K562 (cell line): ENCODE data around the gene KSR2. TPM values are rescaled to one million over a fixed set of nuclear protein-coding genes. Genes with fewer than 3 reads are reported as not detected.

Source experiments
- ATAC-seq: fragments of 200-7000 bp; cut with Tn5 transposase; 3 replicates; pipeline ENCODE4 v1.9.1; 2020; ENCODE audit warnings: moderate library complexity
- BruUV-seq: library from RNA; stranded (reverse); fragments of 400-500 nt; replicated peaks from 2 replicates; lab custom pipeline; 2021; lab: Mats Ljungman, UMichigan
- CTCF ChIA-PET: fragments of 300-600 bp; formaldehyde crosslinking; extraction: SDS; loops from one replicate; lab custom pipeline; 2021; ENCODE audit warnings: low intra/inter-chr PET ratio; lab: Yijun Ruan, JAX
- POLR2A ChIA-PET: fragments of 300-600, 350-650 bp; sonication (Branson Sonifier 250); formaldehyde crosslinking; extraction: SDS; loops from one replicate; lab custom pipeline; 2021; ENCODE audit warnings: antibody characterized with exemption, inconsistent platforms; lab: Yijun Ruan, JAX
- DNase-seq, 4 experiments: peaks; one replicate each; pipeline versions ENCODE4 v3.0.0 to v3.0.0-alpha.2; 2011 to 2018; ENCODE audit warnings: low spot score in 3 of 4, mixed read lengths in 3 of 4; ENCODE audit errors: extremely low read depth in 1 of 4
- FAIRE-seq: peaks from 2 replicates; lab custom pipeline; 2011; peaks lifted over from hg19 to GRCh38; lab: Jason Lieb, UNC
- H2AFZ ChIP-seq: 2 replicates; pipeline ENCODE4 v1.6.0; 2011; ENCODE audit warnings: low read depth, low read length, control low read depth, inconsistent platforms
- H3K27ac ChIP-seq: fragments of 200-600 bp; 3 replicates; pipeline ENCODE4 v1.8.0; 2011; ENCODE audit warnings: low read depth, mild to moderate bottlenecking, control low read depth, inconsistent platforms, low read length, moderate library complexity, mixed read lengths; ENCODE audit errors: extremely low read depth
- H3K27me3 ChIP-seq, 2 experiments: fragments of 300-600 bp in 1 of 2; 2 replicates in 1 of 2; 3 replicates in 1 of 2; pipeline versions ENCODE4 v1.6.0 to v1.8.0; 2011; ENCODE audit warnings: inconsistent platforms in 2 of 2, low read length in 2 of 2, mild to moderate bottlenecking in 1 of 2, mixed read lengths in 1 of 2, moderate library complexity in 1 of 2; ENCODE audit not compliant: control insufficient read depth in 2 of 2, insufficient read depth in 2 of 2
- H3K36me3 ChIP-seq: fragments of 300-600 bp; 3 replicates; pipeline ENCODE4 v1.8.0; 2011; ENCODE audit warnings: mild to moderate bottlenecking, low read length, inconsistent platforms; ENCODE audit not compliant: control insufficient read depth, insufficient read depth
- H3K4me1 ChIP-seq, 2 experiments: fragments of 200-600 bp in 1 of 2; replicated peaks in 1 of 2; 2 replicates in 1 of 2; 3 replicates in 1 of 2; pipeline versions ENCODE4 v1.5.1 to v1.8.0; 2011; ENCODE audit warnings: inconsistent platforms in 2 of 2, low read length in 2 of 2, mild to moderate bottlenecking in 1 of 2, mixed read lengths in 1 of 2, moderate library complexity in 1 of 2; ENCODE audit not compliant: control insufficient read depth in 2 of 2, insufficient read depth in 2 of 2
- H3K4me2 ChIP-seq: 2 replicates; pipeline ENCODE4 v1.6.1; 2011; ENCODE audit warnings: low read length, control low read depth, inconsistent platforms, mixed read lengths; ENCODE audit not compliant: insufficient read depth
- H3K4me3 ChIP-seq: fragments of 200-600 bp; sonication (generic), shearing (Covaris generic); 2 replicates; pipeline ENCODE4 v1.5.1; 2016; ENCODE audit warnings: control low read depth, inconsistent platforms
- H3K79me2 ChIP-seq: fragments of 200-600 bp; 3 replicates; pipeline ENCODE4 v1.8.0; 2011; ENCODE audit warnings: low read length, inconsistent platforms; ENCODE audit not compliant: control insufficient read depth, insufficient read depth
- H3K9ac ChIP-seq, 2 experiments: 2 replicates each; pipeline versions ENCODE4 v1.6.0 to v1.6.1; 2011; ENCODE audit warnings: low read depth in 2 of 2, low read length in 2 of 2, control low read depth in 1 of 2, inconsistent platforms in 1 of 2, mild to moderate bottlenecking in 1 of 2, mixed read lengths in 1 of 2; ENCODE audit not compliant: insufficient read depth in 1 of 2
- H3K9me1 ChIP-seq: one replicate; pipeline ENCODE4 v1.6.0; 2011; ENCODE audit warnings: inconsistent platforms, mild to moderate bottlenecking, low read length, moderate library complexity; ENCODE audit not compliant: control insufficient read depth, insufficient read depth
- H3K9me3 ChIP-seq: replicated peaks from 2 replicates; pipeline ENCODE4 v1.5.1; 2011; ENCODE audit warnings: low read depth, low read length, inconsistent platforms; ENCODE audit not compliant: control insufficient read depth, insufficient read depth
- H4K20me1 ChIP-seq: replicated peaks from 2 replicates; pipeline ENCODE4 v1.6.1; 2011; ENCODE audit warnings: low read length, inconsistent platforms, mixed read lengths; ENCODE audit not compliant: control insufficient read depth, insufficient read depth
- ARID1B ChIP-seq: fragments of 450-650 bp; IDR thresholded peaks from 2 replicates; pipeline ENCODE4 v1.6.1; 2016; ENCODE audit warnings: antibody characterized with exemption, mild to moderate bottlenecking, inconsistent platforms
- CBX2 ChIP-seq: fragments of 200-600 bp; sonication (generic); IDR thresholded peaks from one replicate; pipeline ENCODE4 v1.6.1; 2012; ENCODE audit warnings: mild to moderate bottlenecking, low read length, inconsistent platforms; ENCODE audit not compliant: insufficient read depth, poor library complexity, severe bottlenecking
- DNMT1 ChIP-seq: fragments of 450-650 bp; IDR thresholded peaks from 2 replicates; pipeline ENCODE4 v1.6.1; 2016; ENCODE audit warnings: antibody characterized with exemption, mild to moderate bottlenecking
- GTF3C2 ChIP-seq: IDR thresholded peaks from 3 replicates; pipeline ENCODE4 v1.6.1; 2011; ENCODE audit warnings: borderline replicate concordance, mild to moderate bottlenecking, moderate library complexity; ENCODE audit not compliant: insufficient read length; ENCODE audit errors: extremely low read depth
- ZBTB8A ChIP-seq: fragments of 450-650 bp; IDR thresholded peaks from 2 replicates; pipeline ENCODE4 v1.6.1; 2018; ENCODE audit warnings: mild to moderate bottlenecking, moderate library complexity; ENCODE audit not compliant: partially characterized antibody
- ZNF445 ChIP-seq: fragments of 250-450 bp; sonication (Bioruptor Pico); IDR thresholded peaks from 2 replicates; pipeline ENCODE4 v1.4.0; 2020; ENCODE audit warnings: low read depth, mild to moderate bottlenecking, moderate library complexity
- WGBS: fragments of 100-300 bp; shearing (Covaris generic); methylation state at CpG from one replicate; pipeline ENCODE4 v1.1.6; 2016; ENCODE audit warnings: low coverage, mixed read lengths; ENCODE audit not compliant: insufficient coverage; ENCODE audit errors: missing lambda C conversion rate; 5-methylcytosine and 5-hydroxymethylcytosine counted together
- in situ Hi-C: fragments of 300-500 bp; cut with MboI; formaldehyde crosslinking; loops from 4 replicates; pipeline ENCODE4 v1.15.0; 2018; ENCODE audit warnings: inconsistent platforms, mixed read lengths
- intact Hi-C: fragments of 100-400 bp; cut with micrococcal nuclease; formaldehyde crosslinking; loops from 2 replicates; pipeline ENCODE4 v1.14.2; 2022
- polyA plus RNA-seq, 8 experiments: library from polyadenylated mRNA; depleted of rRNA in 4 of 8; stranded (reverse) in 5 of 8; unstranded in 3 of 8; fragments of >200 nt; fragmentation: Nextera tagmentation in 2 of 8; fragmentation: Illumina TruSeq in 1 of 8; extraction: Ambion mirVana in 2 of 8; extraction: Trizol in 1 of 8; gene quantifications; 2 replicates each; pipeline versions ENCODE4 v1.2.1 to v1.2.3, GENCODE V29; 2011 to 2014; ENCODE audit warnings: inconsistent platforms in 1 of 8, missing spikeins in 1 of 8
- total RNA-seq, 7 experiments: library from RNA; depleted of rRNA in 6 of 7; stranded (reverse); fragments of >200 nt in 6 of 7; fragmentation: Illumina TruSeq in 2 of 7; extraction: Trizol in 2 of 7; gene quantifications; 2 replicates each; pipeline versions ENCODE4 v1.2.1 to v1.2.3, GENCODE V29; 2011 to 2021; ENCODE audit warnings: low replicate concordance in 1 of 7

The KSR2 gene
- total and polyA plus RNA-seq, 9 of the 15 experiments (the other 6 are each of a cell fraction or from before 2014, with no cell fraction given), result not detected

- no peak overlapping the region for H3K4me3 ChIP-seq
- FAIRE-seq, result no peak
- no peaks in the 10 kb centered on the region for H3K4me1 ChIP-seq
- no peak for DNase-seq
- H3K9me1 ChIP-seq, result no peaks in the 10 kb centered on the region
- in situ Hi-C loops (no loop called here), intact Hi-C loops (no loop called here)
- H3K9me3 ChIP-seq, result no peaks in the 10 kb centered on the region
- H3K79me2 ChIP-seq, result no peaks in the 10 kb centered on the region
- no peak overlapping the region for H3K4me2 ChIP-seq
- no peaks in the 10 kb centered on the region for H4K20me1 ChIP-seq
- CTCF ChIA-PET, result no interaction called here
- 1% methylated on average over 11 of the region's 11 CpGs for WGBS
- H2AFZ ChIP-seq, result no peak overlapping the region
- BruUV-seq, result no TSS peak
- POLR2A ChIA-PET, result no interaction called here
- no peak for ATAC-seq
- H3K9ac ChIP-seq, result no peak overlapping the region
- no peaks in the 10 kb centered on the region for H3K36me3 ChIP-seq
- no peak for TF ChIP-seq DNMT1
- TF ChIP-seq ZBTB8A, result no peak
- no peak for TF ChIP-seq ARID1B
- TF ChIP-seq ZNF445 (CRISPR knock-in tag), result no peak
- no peak for TF ChIP-seq CBX2
- no peak for TF ChIP-seq GTF3C2
- H3K27ac ChIP-seq, result no peak overlapping the region
- peaks cover 0 to 11% of the 10 kb centered on the region in 2 experiments; a peak in 3 of 5 replicates for H3K27me3 ChIP-seq
These were observed 450.1 kb downstream of the KSR2 start for GRCh38 chr12:117518594-117519270.
